NB4 (cell line): Measurements from ENCODE around the gene EFNA3.

ENCODE experiments used
- DNase-seq: peaks from one replicate; pipeline ENCODE4 v3.0.0; 2010; ENCODE audit warnings: low read depth
- H3K4me3 ChIP-seq: one replicate; pipeline ENCODE4 v1.5.1; 2011; ENCODE audit warnings: mild to moderate bottlenecking, low read depth, low read length, moderate library complexity
- MYC ChIP-seq: IDR thresholded peaks from 2 replicates; pipeline ENCODE4 v1.6.1; 2011; ENCODE audit warnings: low read depth, low read length
- POLR2A ChIP-seq: IDR thresholded peaks from 2 replicates; pipeline ENCODE4 v1.6.1; 2011; ENCODE audit warnings: mild to moderate bottlenecking; ENCODE audit not compliant: insufficient read length; ENCODE audit errors: extremely low read depth
- TF ChIP-seq, protein P1 (sequence below): IDR thresholded peaks from one replicate; pipeline ENCODE4 v1.5.1; 2012; ENCODE audit warnings: low read depth, low read length
- TF ChIP-seq, protein P2 (sequence below): IDR thresholded peaks from 2 replicates; pipeline ENCODE4 v1.6.1; 2011; ENCODE audit warnings: low read depth, low read length

The EFNA3 gene

DNA sequence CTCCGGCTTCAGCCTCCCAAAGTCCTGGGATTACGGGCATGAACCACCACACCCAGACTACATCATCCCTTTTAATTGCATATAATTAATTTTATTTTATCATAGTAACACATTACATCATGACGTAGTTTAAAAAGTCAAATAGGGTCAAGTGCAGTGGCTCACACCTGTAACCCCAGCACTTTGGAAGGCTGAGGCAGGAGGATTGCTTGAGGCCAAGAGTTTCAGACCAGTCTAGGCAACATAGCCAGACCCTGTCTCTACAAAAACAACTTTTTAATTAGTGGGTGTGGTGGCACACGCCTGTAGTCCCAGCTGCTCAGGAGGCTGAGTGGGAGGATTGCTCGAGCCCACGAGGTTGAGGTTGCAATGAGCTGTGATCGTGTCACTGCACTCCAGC, 20.7 kb downstream of the EFNA3 start:
- no peak for DNase-seq
- TF ChIP-seq MYC (no peak), POLR2A (no peak)
- TF ChIP-seq, protein P1, sequence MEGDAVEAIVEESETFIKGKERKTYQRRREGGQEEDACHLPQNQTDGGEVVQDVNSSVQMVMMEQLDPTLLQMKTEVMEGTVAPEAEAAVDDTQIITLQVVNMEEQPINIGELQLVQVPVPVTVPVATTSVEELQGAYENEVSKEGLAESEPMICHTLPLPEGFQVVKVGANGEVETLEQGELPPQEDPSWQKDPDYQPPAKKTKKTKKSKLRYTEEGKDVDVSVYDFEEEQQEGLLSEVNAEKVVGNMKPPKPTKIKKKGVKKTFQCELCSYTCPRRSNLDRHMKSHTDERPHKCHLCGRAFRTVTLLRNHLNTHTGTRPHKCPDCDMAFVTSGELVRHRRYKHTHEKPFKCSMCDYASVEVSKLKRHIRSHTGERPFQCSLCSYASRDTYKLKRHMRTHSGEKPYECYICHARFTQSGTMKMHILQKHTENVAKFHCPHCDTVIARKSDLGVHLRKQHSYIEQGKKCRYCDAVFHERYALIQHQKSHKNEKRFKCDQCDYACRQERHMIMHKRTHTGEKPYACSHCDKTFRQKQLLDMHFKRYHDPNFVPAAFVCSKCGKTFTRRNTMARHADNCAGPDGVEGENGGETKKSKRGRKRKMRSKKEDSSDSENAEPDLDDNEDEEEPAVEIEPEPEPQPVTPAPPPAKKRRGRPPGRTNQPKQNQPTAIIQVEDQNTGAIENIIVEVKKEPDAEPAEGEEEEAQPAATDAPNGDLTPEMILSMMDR, result no peak
- TF ChIP-seq, protein P2, sequence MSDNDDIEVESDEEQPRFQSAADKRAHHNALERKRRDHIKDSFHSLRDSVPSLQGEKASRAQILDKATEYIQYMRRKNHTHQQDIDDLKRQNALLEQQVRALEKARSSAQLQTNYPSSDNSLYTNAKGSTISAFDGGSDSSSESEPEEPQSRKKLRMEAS, result no peak
- H3K4me3 ChIP-seq, result no peak overlapping the region

DNA sequence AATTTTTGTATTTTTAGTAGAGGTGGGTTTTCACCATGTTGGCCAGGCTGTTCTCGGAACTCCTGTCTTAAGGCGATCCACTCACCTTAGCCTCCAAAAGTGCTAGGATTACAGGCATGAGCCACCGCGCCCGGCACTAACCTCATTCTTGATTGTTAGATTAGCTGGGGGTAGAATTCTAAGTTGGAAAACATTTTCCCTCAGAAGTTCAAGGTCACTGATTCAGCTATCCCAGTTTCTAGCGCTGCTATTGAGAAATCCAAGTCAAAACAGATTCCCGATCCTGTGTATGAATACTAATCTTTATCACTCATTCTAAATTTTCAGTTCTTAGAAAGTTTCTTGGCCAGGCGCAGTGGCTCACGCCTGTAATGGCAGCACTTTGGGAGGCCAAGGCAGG, 24.7 kb downstream of the EFNA3 start:
- no peak overlapping the region for H3K4me3 ChIP-seq
- TF ChIP-seq, protein P2, result no peak
- no peak for TF ChIP-seq MYC
- TF ChIP-seq POLR2A, result no peak
- TF ChIP-seq, protein P1, result no peak

GRCh38 chr1:155104605-155105534, 26.2 kb downstream of the EFNA3 start:
- H3K4me3 ChIP-seq, result no peak overlapping the region
- DNase-seq, result no peak
- TF ChIP-seq, protein P1, result no peak
- TF ChIP-seq POLR2A (no peak), MYC (no peak)
- TF ChIP-seq, protein P2, result no peak

More for the DNA sequence above, 24.7 kb downstream of the EFNA3 start:
- DNase-seq, result no peak

DNA sequence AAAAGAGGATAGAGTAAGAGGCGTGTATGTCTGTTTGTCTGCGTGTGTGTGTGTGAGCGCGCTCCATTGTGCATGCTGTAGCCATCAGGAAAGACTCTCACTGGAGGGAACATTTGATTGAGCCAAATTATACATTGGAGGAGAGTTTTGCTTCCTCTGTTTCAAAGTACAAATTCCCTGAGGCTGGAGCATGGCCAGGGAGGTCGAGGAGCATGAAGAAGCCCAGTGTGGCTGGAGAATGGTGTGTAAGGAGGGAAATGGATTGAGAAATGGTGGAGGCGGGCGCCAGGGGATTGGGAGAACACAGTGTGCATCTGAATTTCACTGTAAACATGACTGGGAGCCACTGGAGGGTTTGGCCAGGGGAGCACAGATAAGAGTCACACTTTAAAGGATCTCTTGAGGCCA, 27.0 kb downstream of the EFNA3 start:
- no peak overlapping the region for H3K4me3 ChIP-seq
- TF ChIP-seq, protein P2, result no peak
- TF ChIP-seq POLR2A (no peak), MYC (no peak)
- TF ChIP-seq, protein P1, result no peak
- no peak for DNase-seq

GRCh38 chr1:155106862-155107261, 28.2 kb downstream of the EFNA3 start:
- no peak for DNase-seq
- no peak overlapping the region for H3K4me3 ChIP-seq
- no peak for TF ChIP-seq MYC
- TF ChIP-seq POLR2A, result no peak
- TF ChIP-seq, protein P2, result no peak
- TF ChIP-seq, protein P1, result no peak
